T-helper 1 cell treated with Interleukin-12 subunit alpha and Interleukin-12 subunit beta and Interleukin-4 antibody, amounts not matched to agents 30 μg/mL and 1 μg/mL, for 36 hours (primary cell): ENCODE measurements around the gene KCNG1.

Experiments
- H3K27ac Mint-ChIP-seq: one replicate; pipeline ENCODE4 v1.8.0; 2021; ENCODE audit warnings: mild to moderate bottlenecking, mixed read lengths
- H3K27me3 Mint-ChIP-seq: one replicate; pipeline ENCODE4 v1.8.0; 2021; ENCODE audit warnings: low read depth, mixed read lengths
- H3K36me3 Mint-ChIP-seq: one replicate; pipeline ENCODE4 v1.8.0; 2021; ENCODE audit warnings: low read depth, mixed read lengths
- H3K4me1 Mint-ChIP-seq: one replicate; pipeline ENCODE4 v1.8.0; 2021; ENCODE audit warnings: low read depth, mixed read lengths
- H3K4me3 Mint-ChIP-seq: one replicate; pipeline ENCODE4 v1.8.0; 2021; ENCODE audit warnings: mild to moderate bottlenecking, moderate library complexity, mixed read lengths
- H3K9me3 Mint-ChIP-seq: one replicate; pipeline ENCODE4 v1.8.0; 2021; ENCODE audit warnings: mixed read lengths

Gene KCNG1

DNA sequence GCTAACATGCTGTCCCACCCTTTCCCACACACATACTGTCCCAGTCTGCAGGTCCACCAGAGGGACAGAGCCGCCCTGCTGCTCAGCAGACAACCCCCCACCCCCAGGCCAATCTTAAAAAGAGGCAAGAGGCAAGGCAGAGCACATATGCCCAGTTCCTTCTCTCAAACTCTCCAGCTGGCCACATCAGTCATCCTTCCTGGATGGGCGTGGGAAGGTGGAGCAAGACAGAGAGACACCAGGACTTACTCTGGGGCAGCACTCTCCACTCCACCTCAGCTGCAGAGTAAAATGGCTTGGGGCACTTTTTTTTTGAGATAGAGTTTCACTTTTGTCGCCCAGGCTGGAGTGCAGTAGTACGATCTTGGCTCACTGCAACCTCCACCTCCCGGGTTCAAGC, 53.5 kb downstream of the KCNG1 start:
- Mint-ChIP-seq H3K27me3 (peaks cover 3% of the 10 kb centered on the region), H3K9me3 (no peaks in the 10 kb centered on the region), H3K27ac (no peak overlapping the region), H3K4me1 (no peaks in the 10 kb centered on the region), H3K4me3 (no peak overlapping the region), H3K36me3 (no peaks in the 10 kb centered on the region)

DNA sequence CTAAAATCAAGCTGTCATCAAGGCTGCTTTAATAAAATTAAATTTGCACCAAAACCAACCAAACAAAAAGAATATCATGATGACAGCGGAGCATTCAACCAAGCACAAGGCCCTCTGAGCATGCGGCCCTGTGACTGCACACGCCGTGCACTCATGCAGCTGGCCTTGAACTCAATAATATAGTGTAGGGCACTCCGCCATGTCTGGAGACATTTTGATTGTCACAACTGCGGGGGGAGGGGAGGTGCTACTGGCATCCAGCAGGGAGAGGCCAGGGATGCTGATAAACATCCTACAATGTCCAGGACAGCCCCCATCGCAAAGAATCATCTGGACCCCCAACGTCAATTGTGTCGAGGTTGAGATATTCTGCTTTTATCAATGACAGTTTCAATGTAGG, 54.6 kb downstream of the KCNG1 start:
- H3K27ac Mint-ChIP-seq = no peak overlapping the region

GRCh38 chr20:50967586-50967985, 55.3 kb downstream of the KCNG1 start:
- Mint-ChIP-seq H3K4me3 (no peak overlapping the region), H3K4me1 (no peaks in the 10 kb centered on the region), H3K27ac (no peak overlapping the region), H3K27me3 (no peaks in the 10 kb centered on the region), H3K36me3 (no peaks in the 10 kb centered on the region), H3K9me3 (no peaks in the 10 kb centered on the region)

More for the DNA sequence above, 54.6 kb downstream of the KCNG1 start:
- H3K4me3 Mint-ChIP-seq = no peak overlapping the region
- peaks cover 2% of the 10 kb centered on the region for H3K27me3 Mint-ChIP-seq
- no peaks in the 10 kb centered on the region for H3K36me3 Mint-ChIP-seq
- no peaks in the 10 kb centered on the region for H3K9me3 Mint-ChIP-seq
- no peaks in the 10 kb centered on the region for H3K4me1 Mint-ChIP-seq

- peaks cover 13% of the 10 kb centered on the region for H3K36me3 Mint-ChIP-seq
- H3K4me3 Mint-ChIP-seq = peak overlapping the region; percentile 93
- H3K9me3 Mint-ChIP-seq = no peaks in the 10 kb centered on the region
- peak overlapping the region; percentile 67 for H3K27ac Mint-ChIP-seq
- H3K27me3 Mint-ChIP-seq = no peaks in the 10 kb centered on the region
- H3K4me1 Mint-ChIP-seq = peaks cover 36% of the 10 kb centered on the region
Observed at GRCh38 chr20:50959543-50960126, 63.3 kb downstream of the KCNG1 start.

DNA sequence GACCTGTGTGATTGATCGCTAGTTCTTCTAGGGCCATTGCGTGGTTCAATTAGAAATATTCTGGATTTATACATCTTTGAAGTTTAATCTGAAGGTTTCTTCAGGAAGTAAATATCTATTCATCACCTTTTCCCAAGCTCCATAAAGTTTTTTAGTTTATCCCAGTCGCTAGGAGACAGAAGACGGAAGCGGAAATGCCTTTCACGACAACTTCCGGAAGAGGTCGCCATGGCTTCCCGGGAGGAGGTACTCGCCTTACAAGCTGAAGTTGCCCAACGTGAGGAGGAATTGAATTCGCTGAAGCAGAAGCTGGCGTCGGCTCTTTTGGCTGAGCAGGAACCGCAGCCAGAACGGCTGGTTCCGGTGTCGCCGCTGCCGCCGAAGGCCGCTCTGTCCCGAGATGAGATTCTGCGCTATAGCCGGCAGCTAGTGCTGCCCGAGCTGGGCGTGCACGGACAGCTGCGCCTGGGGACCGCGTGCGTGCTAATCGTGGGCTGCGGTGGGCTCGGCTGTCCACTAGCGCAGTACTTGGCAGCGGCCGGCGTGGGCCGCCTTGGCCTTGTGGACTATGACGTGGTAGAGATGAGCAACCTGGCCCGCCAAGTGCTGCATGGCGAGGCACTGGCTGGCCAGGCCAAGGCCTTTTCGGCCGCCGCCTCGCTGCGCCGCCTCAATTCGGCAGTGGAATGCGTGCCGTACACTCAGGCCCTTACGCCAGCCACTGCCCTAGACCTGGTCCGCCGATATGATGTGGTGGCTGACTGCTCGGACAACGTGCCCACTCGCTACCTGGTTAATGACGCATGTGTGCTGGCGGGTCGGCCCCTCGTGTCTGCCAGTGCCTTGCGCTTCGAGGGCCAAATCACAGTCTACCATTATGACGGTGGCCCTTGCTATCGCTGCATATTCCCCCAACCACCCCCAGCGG, 64.0 kb downstream of the KCNG1 start, which contains the start of gene MOCS3:
Gene MOCS3 (plus strand): TSS at position 204 of the 928 bp plus-strand sequence. CDS start 25 bp downstream, at position 229.
- Mint-ChIP-seq H3K36me3 (peaks cover 13% of the 10 kb centered on the region), H3K27me3 (no peaks in the 10 kb centered on the region), H3K4me1 (peaks cover 40% of the 10 kb centered on the region), H3K27ac (peak within 1 kb of the TSS; percentile 96), H3K9me3 (no peaks in the 10 kb centered on the region), H3K4me3 (peak within 1 kb of the TSS; percentile 93)

DNA sequence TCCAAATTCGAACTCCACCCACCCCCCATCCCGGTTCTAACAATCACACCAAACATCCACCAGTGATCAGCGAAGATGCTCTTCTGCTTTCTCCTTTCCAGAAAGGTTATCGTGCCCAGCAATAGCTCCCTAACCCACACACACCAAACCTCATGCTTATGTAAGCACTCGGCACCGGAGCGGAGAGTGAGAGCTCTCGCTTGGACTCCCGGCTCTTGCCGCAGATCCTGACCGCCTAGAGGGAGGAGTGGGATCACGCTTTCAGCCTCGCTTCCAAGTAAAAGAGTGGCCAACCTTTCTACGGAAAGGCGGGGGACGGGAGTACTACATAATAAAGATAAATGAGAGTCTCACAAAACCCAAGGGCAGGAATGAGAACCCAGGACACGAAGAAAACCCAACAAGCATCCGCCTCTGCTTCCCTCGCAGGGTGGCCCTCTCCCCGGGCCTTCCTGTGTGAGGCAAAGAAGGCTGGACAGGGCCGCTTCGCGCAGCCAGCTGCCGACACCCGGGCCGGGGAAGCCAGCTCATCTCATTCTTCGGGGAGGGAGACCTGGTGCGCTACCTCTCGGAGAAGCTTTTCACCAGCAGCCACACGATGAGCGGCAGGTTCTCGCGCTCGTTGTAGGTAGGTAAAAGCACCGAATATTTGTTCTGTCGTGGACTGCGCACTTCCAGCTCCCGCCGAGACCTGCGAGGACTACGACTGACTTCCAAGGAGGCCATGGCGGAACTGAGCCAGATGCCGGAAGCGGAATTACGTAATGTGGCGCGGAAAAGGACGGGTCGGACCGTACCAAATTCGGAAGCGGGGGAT, 64.9 kb downstream of the KCNG1 start, which contains the start of gene DPM1:
Gene DPM1 (minus strand): TSS at position 735 of the 817 bp plus-strand sequence. CDS start 9 bp downstream, at position 726.
- Mint-ChIP-seq H3K4me3 (peak within 1 kb of the TSS; percentile 93), H3K9me3 (no peaks in the 10 kb centered on the region), H3K27ac (peak within 1 kb of the TSS; percentile 96), H3K27me3 (no peaks in the 10 kb centered on the region), H3K4me1 (peaks cover 42% of the 10 kb centered on the region), H3K36me3 (peaks cover 16% of the 10 kb centered on the region)

DNA sequence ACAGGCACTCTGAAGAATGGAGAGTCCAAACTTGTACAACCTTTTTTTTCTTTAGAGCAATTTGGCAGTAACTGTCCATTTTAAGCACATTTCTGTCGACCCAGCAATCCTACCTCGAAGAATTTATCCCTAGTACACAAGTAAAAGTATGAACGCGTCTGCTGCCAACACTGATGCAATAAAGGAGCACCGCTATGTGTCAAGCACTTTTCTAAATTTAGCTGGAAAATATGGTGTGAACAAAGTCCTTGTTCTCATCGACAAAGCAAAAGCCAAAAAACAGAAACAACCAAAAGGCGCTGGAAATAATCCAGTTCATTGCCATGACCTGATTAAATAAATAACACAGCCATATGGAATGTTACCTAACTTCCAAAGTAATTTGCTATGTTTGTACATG, 65.6 kb downstream of the KCNG1 start:
- H3K9me3 Mint-ChIP-seq = no peaks in the 10 kb centered on the region
- H3K36me3 Mint-ChIP-seq = peaks cover 16% of the 10 kb centered on the region
- no peaks in the 10 kb centered on the region for H3K27me3 Mint-ChIP-seq
- peaks cover 44% of the 10 kb centered on the region for H3K4me1 Mint-ChIP-seq
- peak overlapping the region; percentile 96 for H3K27ac Mint-ChIP-seq
- peak overlapping the region; percentile 93 for H3K4me3 Mint-ChIP-seq

DNA sequence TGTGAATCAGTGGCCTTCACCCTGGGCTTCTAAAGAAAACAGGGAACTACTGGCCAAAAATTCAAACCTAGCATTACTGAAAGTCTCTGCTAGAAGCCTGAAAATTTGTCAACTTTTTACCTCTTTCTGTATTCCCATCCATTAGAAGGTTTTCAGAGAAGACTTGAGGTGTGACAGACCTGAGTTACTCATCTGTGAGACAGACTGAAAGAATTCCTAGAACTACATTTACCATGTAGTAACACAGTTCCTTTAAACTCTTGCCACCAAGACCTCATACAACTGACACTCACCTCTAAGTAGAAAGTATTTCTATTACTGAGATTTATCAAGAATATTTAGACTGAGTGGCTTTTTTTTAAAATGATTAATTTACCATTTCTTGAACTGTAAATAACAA, 69.1 kb downstream of the KCNG1 start:
- no peak overlapping the region for H3K27ac Mint-ChIP-seq
- H3K4me3 Mint-ChIP-seq = no peak overlapping the region
- H3K9me3 Mint-ChIP-seq = no peaks in the 10 kb centered on the region
- no peaks in the 10 kb centered on the region for H3K27me3 Mint-ChIP-seq
- peaks cover 16% of the 10 kb centered on the region for H3K36me3 Mint-ChIP-seq
- peaks cover 30% of the 10 kb centered on the region for H3K4me1 Mint-ChIP-seq
